NCI-H446 (cell line): ENCODE data around the gene ADGRD1.

Source experiments
- DNase-seq, 2 experiments: peaks; one replicate each; lab custom pipeline; 2025; lab: John Stamatoyannopoulos, UW

The ADGRD1 gene

GRCh38 chr12:131042834-131043245, 89.1 kb downstream of the ADGRD1 start:
- DNase-seq, result no peak

DNA sequence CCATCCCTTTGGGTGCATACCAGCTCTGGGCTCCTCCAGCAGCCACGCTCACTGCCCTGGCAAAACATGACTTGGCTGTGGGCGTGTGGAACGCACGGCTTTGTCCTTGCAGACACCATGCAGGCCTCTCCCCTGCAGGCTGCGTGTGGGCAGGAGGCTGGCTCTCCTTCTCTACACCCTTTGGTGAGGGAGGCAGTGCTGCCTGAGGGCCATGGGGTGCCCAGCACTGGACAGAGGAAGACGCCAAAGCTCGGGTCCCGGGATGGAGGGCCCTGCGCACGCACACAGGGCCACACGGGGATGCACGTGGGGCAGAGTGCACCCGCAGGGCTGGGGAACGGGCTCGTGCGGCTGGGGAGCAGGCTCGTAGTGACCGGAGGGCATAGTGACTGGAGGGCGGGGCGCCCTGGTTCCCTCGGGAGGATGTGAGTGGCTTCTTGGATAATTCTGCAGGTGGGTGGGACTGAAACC, 89.7 kb downstream of the ADGRD1 start:
- DNase-seq, result no peak

DNA sequence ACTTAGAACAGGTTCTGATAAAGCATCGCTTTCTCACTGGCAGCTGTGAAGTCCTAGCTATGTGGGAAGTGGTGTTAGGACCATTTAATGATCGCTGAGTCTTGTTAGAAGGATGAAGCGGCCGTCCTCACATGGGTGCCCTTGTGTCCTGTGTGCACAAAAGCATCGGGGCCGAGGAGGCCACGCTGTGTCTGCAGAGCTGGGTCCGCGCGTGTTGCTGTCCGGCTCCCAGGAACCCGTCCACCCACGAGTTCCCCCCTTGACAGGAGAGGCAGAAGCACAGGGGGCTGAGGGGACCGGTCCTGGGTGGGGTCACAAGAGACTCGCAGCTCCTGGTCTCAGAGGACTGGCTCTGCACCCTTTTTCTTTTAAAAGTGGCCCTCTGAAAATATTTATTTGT, 90.4 kb downstream of the ADGRD1 start:
- DNase-seq, result no peak

DNA sequence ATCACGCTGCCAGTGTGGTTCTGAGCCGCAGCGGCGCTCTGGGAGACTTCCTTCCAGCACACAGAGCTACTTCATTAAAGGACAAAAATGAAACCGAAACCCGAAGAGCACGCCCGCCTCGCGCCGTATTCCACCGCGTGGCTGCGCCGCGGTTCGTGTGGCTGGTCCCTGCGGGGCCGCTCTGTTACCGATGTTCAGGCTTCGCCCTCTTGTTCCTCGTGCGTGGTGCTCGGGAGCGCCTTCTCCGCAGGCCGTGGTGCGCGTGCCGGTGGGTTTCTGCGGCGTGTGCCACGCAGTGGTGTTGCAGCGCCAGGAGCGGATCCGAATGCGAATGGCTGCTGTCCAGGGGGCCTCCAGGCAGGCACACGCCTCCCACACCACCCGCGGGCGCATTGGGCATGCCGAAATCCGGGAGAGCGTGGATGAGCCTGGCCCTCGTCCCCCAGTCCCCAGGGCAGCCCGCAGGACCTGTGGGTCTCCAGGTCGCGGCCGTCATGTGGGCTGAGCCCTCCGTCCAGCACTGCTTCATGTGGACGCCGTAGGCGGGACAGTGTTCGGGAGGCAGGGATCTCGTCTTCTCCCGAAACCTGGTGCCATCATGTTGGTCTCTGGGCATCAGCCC, 91.2 kb downstream of the ADGRD1 start:
- no peak for DNase-seq

- DNase-seq, result no peak
Observed at GRCh38 chr12:131045705-131046460, 92.2 kb downstream of the ADGRD1 start.

DNA sequence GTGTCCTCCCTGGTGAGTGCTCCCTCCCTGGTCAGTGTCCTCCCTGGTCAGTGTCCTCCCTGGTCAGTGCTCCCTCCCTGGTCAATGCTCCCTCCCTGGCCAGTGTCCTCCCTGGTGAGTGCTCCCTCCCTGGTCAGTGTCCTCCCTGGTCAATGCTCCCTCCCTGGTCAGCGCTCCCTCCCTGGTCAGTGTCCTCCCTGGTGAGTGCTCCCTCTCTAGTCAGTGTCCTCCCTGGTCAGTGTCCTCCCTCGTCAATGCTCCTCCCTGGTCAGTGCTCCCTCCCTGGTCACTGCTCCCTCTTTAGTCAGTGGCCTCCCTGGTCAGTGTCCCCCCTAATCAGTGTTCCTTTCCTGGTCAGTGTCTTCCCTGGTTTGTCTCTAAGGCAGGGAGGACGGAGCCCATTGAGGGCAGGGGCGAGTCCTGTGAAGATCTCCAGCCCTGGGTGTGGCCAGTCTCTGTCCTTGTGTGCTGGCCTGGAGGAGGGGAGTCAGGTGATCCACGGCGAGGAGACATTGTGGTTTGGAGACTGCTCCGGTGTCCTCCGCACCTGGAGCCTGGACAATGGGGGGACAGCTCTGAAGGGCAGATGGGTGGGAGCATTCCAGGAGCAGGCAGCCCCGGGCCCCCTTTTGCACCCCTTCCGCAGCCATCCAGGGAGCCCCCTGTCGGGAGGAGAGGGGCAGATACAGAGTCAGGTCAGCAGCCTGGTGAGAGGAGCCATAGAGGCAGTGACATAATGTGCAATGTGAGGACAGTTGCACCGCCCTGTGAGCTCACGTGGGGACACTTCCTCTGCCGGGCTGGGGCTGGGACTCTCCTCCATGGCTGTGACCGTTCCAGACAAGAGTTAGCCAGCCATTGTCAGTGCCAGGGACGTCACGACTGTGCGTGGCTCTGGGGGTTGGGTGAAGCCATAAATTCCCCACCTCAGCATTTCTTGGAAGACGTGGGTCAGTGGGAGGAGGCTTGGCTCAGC, 93.4 kb downstream of the ADGRD1 start:
- DNase-seq, result no peak

DNA sequence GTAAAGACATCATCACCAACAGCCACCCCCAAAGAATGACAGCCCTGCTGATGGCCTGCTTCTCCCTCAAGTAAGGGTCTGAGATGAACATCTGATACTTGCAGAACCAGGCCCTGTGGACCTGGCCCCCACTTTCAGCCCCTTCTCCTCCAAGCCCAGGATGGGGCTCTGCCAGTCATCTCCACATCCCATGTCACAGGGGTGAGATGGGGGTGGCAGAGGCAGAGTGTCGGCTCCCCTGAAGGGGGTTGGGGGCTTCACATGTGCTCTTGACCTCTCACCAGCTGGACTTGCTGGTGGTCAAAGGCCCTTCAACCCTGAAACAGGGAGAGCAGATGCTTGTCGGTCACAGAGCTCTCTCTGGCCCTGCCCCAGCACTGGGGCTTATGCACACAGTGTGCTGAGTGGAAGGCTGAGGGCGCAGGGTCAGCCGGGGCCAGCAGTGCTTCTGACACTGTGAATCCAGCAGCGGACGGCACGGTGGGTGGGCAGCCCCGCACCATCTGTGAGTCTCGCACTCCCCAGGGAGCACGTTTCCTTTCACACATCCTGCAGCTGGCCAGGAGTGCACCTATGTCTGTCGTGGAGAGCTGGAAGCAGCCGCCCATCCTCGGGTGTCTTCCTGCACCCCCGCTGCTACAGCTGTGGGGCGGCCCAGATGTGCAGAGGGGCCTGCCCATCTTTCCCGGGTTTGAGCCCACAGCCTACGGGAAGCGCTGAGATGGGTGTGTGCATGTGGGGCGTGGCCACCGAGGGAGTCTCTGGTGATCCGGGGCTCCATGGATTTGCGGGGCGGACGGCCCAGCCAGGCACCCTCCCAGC, 94.3 kb downstream of the ADGRD1 start:
- no peak for DNase-seq

DNA sequence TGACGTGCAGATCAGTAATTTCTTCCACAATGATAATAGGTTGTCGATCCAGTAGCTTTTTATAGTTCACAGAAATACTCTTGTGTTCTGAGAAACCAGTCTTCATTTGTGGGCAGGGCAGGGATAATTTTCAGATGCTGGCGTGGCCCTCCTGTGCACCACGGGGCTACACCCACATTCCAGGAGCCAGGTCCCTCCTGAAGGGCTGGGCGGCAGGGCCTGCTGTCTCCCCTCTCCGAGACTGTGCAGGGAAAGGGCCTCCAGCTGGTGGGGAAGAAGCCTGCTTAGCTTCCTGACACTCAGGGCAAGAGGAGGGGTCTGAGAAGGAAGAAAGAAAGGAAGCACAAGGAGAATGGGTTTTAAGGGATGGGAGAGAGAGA, 94.9 kb downstream of the ADGRD1 start:
- DNase-seq, result no peak

- DNase-seq, result no peak
Observed at GRCh38 chr12:131049002-131049401, 95.3 kb downstream of the ADGRD1 start.

GRCh38 chr12:131049549-131050339, 96.0 kb downstream of the ADGRD1 start:
- no peak for DNase-seq

DNA sequence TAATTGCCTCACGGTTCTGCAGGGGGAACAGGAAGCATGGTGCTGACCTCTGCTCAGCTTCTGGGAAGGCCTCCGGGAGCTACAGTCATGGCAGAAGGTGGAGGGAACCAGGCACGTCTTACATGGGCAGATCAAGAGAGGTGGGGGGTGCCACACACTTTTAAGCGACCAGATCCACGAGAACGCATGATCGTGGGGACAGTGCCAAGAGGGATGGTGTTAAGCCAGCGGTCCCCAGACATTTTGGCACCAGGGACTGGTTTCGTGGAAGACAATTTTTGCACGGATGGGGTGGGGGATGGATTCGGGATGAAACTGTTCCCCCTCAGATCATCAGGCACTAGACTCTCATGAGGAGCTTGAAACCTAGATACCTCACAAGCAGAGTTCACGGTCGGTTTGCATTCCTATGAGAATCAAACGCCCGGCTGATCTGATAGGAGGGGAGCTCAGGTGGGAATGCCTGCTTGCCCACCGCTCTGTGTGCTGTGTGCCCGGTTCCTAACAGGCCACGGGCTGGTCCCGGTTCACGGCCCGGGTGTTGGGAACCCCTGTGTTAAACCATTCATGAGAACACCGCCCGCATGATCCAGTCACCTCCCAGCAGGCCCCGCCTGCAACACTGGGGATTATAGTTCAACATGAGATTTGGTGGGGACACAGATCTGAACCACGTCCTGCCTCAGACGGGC, 96.9 kb downstream of the ADGRD1 start:
- no peak for DNase-seq

DNA sequence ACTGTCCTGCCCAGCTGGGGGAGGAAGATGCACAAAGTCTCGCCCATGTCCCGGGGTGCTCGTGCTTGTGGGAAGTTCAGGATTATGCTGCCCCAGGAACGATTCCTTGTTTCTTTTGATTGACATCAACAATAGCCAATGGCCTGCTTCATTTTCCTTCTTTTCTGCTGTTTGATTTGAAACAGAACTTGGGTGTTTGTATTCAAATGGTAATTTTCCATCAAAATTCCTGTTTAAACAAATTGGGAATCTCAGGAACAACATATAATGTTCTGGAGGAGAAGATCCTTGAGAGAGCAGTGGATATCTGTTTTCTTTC, 97.4 kb downstream of the ADGRD1 start:
- no peak for DNase-seq

- no peak for DNase-seq
Observed at GRCh38 chr12:131052063-131052781, 98.5 kb downstream of the ADGRD1 start.

DNA sequence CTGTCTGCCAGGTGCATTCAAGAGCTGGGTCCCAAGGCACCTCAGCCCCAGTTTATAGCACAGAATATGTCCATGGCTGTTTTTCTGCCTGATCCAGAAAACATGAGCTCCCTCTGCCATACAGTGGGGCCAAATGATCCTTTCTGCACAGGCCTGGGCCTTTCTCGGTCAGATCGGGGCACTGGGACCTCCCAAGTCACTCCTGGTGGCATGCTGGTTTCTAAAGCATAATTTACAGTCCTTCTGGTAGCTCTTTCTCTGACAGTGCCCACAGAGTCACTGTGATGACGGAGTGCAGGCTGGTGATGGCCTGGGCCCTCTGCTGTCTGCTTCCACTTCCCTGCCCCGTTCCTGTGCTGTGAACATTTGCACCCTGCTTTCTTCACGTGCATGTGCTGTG, 99.2 kb downstream of the ADGRD1 start:
- no peak for DNase-seq

- no peak for DNase-seq
Observed at GRCh38 chr12:131053567-131053966, 99.9 kb downstream of the ADGRD1 start.

DNA sequence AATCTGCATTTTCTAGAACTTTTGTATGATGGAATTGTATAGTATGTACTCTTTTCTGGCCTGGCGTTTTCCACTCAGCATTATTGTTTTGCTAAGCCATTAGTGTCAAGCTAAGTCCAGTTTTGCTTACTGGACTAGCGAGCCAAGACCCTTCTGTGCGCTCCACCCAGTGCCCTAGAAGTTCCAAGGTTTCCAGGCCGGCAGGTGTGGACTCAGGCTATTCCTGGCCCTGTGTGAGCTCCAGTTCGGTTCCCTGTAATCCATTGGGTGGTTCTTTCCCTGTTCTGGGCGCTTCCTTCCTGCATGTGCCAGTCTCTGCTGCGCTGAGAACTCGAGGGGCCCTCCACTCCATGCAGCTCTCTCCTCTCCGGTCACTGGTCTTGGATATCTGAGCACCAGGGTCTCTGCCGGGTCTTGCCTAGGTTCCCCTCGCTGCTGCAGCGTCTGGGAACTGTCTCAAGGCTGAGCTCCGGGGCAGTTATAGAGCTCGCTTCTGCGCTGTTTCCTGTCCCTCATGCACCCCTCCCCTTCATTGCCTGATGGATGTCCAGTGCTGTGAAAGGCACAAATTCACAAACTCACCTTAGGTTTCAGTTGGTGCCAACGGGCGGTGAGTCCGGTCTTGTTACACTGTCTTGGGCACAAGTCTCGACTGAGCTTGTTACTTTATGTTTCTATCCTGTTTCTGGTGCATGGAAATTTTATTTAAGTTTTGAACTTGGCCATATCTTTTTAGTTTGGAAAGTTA, 100.8 kb downstream of the ADGRD1 start:
- DNase-seq, result no peak

GRCh38 chr12:131055093-131055465, 101.4 kb downstream of the ADGRD1 start:
- DNase-seq, result no peak

DNA sequence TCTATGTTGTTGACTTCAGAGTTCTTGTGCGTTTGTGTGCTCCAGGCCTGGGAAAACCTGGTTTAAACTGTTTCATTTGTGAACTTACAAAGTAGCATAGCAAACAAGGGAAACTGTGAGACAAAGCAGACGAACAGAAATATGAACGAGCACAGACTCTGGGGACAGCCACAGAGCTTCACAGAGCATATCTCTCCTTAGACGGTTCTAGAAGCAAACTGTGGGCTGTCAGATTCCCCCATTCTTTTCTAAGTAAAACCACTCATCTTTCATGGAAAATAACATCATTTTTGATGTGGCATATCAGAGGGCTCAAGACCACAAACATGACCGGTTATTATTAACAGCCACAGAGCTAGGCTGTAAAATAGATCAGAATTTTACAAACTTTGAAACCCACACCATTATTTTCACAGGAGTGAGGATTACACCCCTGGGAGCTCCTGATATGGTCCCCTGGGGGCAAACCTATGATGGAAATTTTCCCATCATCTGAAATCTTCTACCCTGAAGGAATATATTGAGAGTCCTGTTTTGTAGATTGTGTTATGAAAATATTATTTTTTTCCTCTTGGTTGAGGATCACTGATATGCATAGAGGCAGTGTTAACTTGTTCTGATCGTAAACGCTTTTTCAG, 102.0 kb downstream of the ADGRD1 start:
- DNase-seq, result no peak

DNA sequence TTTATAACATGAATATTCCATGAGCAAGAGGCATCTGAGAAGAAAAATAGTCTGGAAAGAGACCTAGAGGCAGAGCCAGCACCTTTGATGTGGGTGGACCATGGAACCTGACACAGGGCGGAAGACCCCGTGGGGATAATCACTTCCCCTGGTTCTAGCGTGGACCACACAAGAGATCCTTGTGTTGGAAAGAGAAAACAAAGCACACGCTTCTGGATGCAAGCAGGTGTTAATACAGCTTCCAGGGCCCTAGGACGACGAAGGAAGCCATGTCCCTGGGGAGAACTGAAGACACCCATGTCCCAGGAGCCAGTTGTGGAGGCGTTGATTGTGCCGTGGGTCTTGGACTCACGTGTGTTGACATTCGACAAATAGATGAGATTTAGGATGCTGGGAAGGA, 102.9 kb downstream of the ADGRD1 start:
- DNase-seq, result no peak
